Activated CD4-positive, alpha-beta memory T cell treated with anti-CD3 and anti-CD28 coated beads for 36 hours (primary cell): ENCODE results near the gene MYRIP. TPM values are rescaled to one million over a fixed set of nuclear protein-coding genes. Genes with fewer than 3 reads are reported as not detected.

Source experiments
- CTCF ChIA-PET: fragments of 350-600 bp; sonication (Branson Sonifier 250); formaldehyde crosslinking; loops from one replicate; lab custom pipeline; 2021; ENCODE audit warnings: antibody characterized with exemption, inconsistent platforms; lab: Charles Lee
- POLR2A ChIA-PET: fragments of 350-600 bp; sonication (Branson Sonifier 250); formaldehyde crosslinking; loops from one replicate; lab custom pipeline; 2021; ENCODE audit warnings: antibody characterized with exemption; lab: Charles Lee
- DNase-seq: peaks from one replicate; pipeline ENCODE4 v3.0.0-alpha.2; 2020
- H3K27ac Mint-ChIP-seq: one replicate; pipeline ENCODE4 v1.8.0; 2021; ENCODE audit warnings: mixed read lengths
- H3K27me3 Mint-ChIP-seq: one replicate; pipeline ENCODE4 v1.8.0; 2021; ENCODE audit warnings: mixed read lengths
- H3K36me3 Mint-ChIP-seq: one replicate; pipeline ENCODE4 v1.8.0; 2021; ENCODE audit warnings: mixed read lengths
- H3K4me1 Mint-ChIP-seq: one replicate; pipeline ENCODE4 v1.8.0; 2021; ENCODE audit warnings: low read depth, mixed read lengths
- H3K4me3 Mint-ChIP-seq: one replicate; pipeline ENCODE4 v1.8.0; 2021; ENCODE audit warnings: mild to moderate bottlenecking, mixed read lengths
- H3K9me3 Mint-ChIP-seq: one replicate; pipeline ENCODE4 v1.8.0; 2021; ENCODE audit warnings: mixed read lengths
- intact Hi-C: fragments of 100-400 bp; cut with micrococcal nuclease; formaldehyde crosslinking; loops from one replicate; pipeline ENCODE4 v1.15.1; 2023
- total RNA-seq, 2 experiments: library from RNA; stranded (reverse); gene quantifications; one replicate each; pipeline ENCODE4 v1.2.3, GENCODE V29; 2021

MYRIP gene
- total RNA-seq, 2 experiments from 2014 or later: not detected

DNA sequence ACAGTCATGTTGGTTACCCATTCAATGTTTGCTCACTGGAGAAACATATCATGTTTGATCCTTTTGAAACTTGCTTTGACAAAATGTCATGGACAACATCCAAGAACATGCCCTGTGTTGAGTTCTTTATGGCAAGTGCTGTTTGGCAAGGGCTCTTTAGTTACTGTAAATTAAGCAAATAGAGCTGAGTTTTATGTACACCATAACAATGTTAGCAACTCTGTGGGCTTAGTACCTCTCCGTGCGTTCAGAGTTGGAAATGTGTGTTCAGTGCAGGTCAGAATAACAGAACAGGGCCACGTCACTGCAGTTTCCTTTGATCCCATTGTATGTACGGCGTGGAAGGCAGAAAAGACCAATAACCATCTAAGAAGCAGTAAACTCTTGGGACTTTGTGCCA, 132.5 kb downstream of the MYRIP start:
- Mint-ChIP-seq H3K27me3 (no peaks in the 10 kb centered on the region), H3K4me3 (no peak overlapping the region), H3K4me1 (no peaks in the 10 kb centered on the region), H3K9me3 (no peaks in the 10 kb centered on the region), H3K27ac (no peak overlapping the region), H3K36me3 (no peaks in the 10 kb centered on the region)
- intact Hi-C loops: no loop called here
- no peak for DNase-seq
- ChIA-PET POLR2A (no interaction called here), CTCF (interaction anchor here (0.5 kb wide), 1 partner anchor 1065 kb away, joined by 3 read pairs; no protein-coding TSS in a partner anchor)

DNA sequence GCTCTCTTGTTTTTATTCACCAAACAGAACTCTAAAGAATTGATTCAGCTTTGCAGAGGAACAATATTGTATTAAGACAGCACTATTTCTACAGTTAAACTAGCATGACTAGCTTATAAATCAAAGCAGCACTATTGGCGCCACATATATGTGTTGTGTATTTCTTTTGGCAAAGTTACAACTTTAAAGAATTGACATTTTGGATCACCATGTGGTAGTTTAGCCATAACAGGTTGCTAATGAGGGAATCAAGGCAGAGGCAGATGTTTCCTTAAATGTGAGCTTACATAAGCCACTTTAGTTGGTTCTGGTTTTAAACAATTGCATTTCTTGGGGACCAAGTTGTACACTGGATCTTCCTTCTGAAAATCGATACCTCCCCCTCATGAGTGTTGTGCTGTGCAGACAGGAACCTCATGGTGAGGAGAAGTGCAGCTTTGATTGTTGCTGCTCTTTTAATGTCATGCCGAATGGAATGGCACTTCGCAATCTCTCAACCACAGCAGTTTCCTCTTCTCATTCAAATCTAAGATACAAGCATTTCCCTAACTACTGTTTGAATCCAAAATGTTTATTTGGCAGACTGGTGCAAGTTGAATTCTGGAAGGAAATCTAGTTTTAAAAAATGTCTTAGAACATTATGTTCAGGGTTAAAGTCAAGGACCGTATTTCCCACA, 151.2 kb downstream of the MYRIP start:
- Mint-ChIP-seq H3K4me1 (no peaks in the 10 kb centered on the region), H3K9me3 (peaks cover 3% of the 10 kb centered on the region), H3K27me3 (peaks cover 1% of the 10 kb centered on the region), H3K27ac (no peak overlapping the region), H3K4me3 (no peak overlapping the region), H3K36me3 (no peaks in the 10 kb centered on the region)
- ChIA-PET POLR2A (no interaction called here), CTCF (no interaction called here)
- intact Hi-C loops: no loop called here
- DNase-seq: no peak

DNA sequence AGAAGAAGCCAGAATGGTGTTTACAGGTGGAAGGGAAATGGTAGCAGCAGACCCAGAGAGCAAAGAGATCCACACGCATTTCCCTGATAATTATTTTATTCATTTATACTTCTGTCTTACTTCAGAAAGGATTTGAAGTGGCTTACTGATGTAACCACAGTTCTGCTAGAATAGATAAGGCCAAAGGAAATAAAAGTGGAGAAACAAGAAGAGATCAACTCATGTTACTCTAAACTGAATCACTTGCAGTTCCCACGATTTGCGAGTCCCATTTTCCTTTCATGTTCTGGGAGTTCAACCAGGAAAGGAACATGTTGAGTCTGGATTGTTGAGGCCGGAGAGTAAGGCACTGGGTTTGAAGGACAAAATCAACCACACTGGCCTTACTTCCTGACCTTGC, 151.8 kb downstream of the MYRIP start:
- intact Hi-C loops: no loop called here
- peaks cover 1% of the 10 kb centered on the region for H3K27me3 Mint-ChIP-seq
- H3K4me1 Mint-ChIP-seq: no peaks in the 10 kb centered on the region
- H3K9me3 Mint-ChIP-seq: peaks cover 3% of the 10 kb centered on the region
- DNase-seq: no peak
- H3K4me3 Mint-ChIP-seq: no peak overlapping the region
- ChIA-PET POLR2A (no interaction called here), CTCF (no interaction called here)
- H3K36me3 Mint-ChIP-seq: no peaks in the 10 kb centered on the region
- no peak overlapping the region for H3K27ac Mint-ChIP-seq

DNA sequence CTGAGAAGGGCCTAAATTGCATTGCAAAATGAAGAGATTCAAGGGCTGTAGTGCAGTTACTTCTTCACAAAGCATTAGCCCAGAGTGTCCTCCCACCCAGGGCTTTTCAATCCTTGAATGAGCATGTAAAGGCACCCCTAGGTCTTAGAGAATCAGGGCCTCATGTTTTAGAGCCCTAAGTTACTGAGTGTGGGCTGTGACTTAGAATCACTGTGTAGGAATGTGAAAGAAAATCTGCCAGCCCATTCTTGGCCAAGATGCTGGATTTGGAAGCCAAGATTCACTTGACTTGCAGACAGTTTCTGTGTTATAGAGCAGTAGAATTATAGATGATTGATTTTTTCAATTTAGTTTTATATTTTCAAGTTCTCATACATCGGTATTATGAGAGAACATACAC, 153.2 kb downstream of the MYRIP start:
- H3K36me3 Mint-ChIP-seq: no peaks in the 10 kb centered on the region
- H3K4me1 Mint-ChIP-seq: no peaks in the 10 kb centered on the region
- no peak overlapping the region for H3K27ac Mint-ChIP-seq
- ChIA-PET CTCF (no interaction called here), POLR2A (no interaction called here)
- H3K4me3 Mint-ChIP-seq: no peak overlapping the region
- H3K9me3 Mint-ChIP-seq: peaks cover 3% of the 10 kb centered on the region
- H3K27me3 Mint-ChIP-seq: peaks cover 3% of the 10 kb centered on the region
- intact Hi-C loops: no loop called here
- DNase-seq: no peak

DNA sequence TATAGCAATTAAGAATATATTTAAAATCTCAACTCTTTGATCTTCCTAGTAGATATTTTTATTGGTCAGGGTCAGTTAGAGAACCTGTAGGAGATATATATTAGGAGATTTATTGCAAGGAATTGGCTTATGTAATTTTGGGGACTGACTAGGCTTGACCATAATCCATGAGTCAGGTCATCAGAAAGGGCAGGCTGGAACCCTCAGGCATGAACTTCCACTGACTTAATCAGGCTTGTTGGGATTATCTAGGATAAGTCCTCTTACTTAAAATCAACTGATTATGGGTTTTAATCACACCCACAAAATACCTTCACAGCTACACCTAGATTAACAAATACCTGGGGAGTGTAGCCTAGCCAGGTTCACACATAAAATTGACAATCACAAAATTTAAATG, 156.1 kb downstream of the MYRIP start:
- ChIA-PET POLR2A (no interaction called here), CTCF (no interaction called here)
- Mint-ChIP-seq H3K4me3 (no peak overlapping the region), H3K36me3 (no peaks in the 10 kb centered on the region), H3K27ac (no peak overlapping the region), H3K4me1 (no peaks in the 10 kb centered on the region), H3K27me3 (peaks cover 2% of the 10 kb centered on the region), H3K9me3 (no peaks in the 10 kb centered on the region)
- DNase-seq: no peak
- intact Hi-C loops: no loop called here

DNA sequence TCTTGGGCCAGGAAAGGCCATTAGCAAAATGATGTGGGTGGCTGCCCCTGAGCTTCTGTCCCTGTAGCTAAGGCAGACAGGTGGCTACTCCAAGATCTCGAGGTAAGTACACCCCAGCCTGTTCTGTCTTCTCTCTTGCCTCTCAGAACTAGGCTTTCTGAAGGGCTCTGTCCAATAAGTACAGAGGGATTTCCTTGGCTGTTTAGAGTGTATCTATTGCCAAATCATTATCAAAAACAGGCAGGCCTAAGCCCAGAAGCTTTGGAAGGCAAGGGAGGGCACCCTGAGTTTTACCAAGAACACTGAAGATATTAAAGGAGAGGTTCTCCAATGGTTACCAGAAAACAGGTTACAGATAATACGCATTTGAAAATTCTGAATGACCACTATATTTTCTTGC, 156.6 kb downstream of the MYRIP start:
- Mint-ChIP-seq H3K4me1 (no peaks in the 10 kb centered on the region), H3K27ac (no peak overlapping the region), H3K9me3 (no peaks in the 10 kb centered on the region), H3K4me3 (no peak overlapping the region), H3K36me3 (no peaks in the 10 kb centered on the region), H3K27me3 (peaks cover 2% of the 10 kb centered on the region)
- CTCF ChIA-PET: no interaction called here
- POLR2A ChIA-PET: no interaction called here
- DNase-seq: no peak
- intact Hi-C loops: no loop called here

DNA sequence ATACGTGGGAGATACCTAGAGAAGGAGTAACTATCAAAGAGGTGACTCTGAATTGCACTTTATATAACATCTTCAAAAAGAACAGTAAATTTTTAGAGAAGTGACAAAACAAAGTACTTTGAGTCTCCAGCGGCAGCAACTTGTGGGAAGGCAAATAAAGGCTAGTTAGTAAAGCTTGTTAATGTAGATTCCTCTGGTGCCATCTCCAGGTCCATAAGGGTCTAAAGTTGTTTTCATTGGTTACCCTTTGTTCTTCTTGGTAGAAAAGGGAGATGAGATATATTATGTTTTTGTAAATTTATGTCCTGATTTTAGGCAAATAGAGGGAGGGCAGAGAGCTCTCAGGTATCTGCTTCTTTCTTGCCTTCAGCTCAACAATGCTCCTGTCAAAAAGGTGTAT, 161.6 kb downstream of the MYRIP start:
- no peaks in the 10 kb centered on the region for H3K4me1 Mint-ChIP-seq
- H3K4me3 Mint-ChIP-seq: no peak overlapping the region
- intact Hi-C loops: no loop called here
- POLR2A ChIA-PET: no interaction called here
- no peaks in the 10 kb centered on the region for H3K9me3 Mint-ChIP-seq
- H3K27me3 Mint-ChIP-seq: peaks cover 2% of the 10 kb centered on the region
- H3K27ac Mint-ChIP-seq: no peak overlapping the region
- no peak for DNase-seq
- H3K36me3 Mint-ChIP-seq: no peaks in the 10 kb centered on the region
- CTCF ChIA-PET: no interaction called here

DNA sequence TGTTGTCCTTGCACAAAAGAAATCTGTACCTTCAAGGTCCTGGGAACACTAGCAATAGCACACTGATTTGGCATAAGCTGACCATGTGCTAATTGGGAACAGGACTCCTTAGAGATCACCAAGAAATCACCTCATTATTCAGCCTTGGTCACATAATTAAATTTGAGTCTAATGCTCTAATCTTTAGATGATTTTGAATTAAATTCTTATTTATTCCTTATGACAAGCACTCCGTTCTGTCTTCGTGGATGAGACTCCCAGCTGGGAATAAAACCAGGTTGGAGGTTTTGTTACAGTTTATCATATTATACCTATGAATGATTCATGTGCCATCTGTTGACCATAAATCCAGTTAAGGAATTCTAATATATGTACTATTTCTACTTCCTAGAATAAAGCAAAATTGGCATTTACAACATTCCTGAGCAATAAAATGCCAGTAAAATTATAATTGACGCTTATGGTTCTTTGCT, 162.2 kb downstream of the MYRIP start:
- no peaks in the 10 kb centered on the region for H3K36me3 Mint-ChIP-seq

DNA sequence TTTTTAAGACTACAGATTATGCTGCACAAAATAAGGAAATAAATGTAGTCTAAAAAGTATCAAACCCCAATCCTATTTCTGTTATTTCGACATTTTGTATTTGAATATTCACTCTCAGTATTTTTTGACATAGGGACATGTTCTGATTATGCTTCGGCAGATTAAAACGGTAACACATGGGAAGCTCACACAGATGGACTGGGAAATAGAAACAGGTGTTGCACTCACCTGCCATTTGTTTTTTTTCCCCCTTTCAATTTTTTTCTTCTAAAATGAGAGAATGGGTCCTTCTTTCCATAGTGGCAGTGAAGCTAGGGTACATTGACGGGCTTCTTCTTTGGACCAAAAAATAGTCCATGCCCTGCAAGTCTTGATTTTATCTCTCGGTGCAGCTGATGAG, 163.1 kb downstream of the MYRIP start:
- intact Hi-C loops: no loop called here
- POLR2A ChIA-PET: no interaction called here
- Mint-ChIP-seq H3K36me3 (no peaks in the 10 kb centered on the region), H3K27me3 (no peaks in the 10 kb centered on the region), H3K4me1 (no peaks in the 10 kb centered on the region), H3K4me3 (no peak overlapping the region), H3K27ac (no peak overlapping the region), H3K9me3 (no peaks in the 10 kb centered on the region)
- DNase-seq: no peak
- CTCF ChIA-PET: no interaction called here

More for the DNA sequence above, 162.2 kb downstream of the MYRIP start:
- no peak overlapping the region for H3K4me3 Mint-ChIP-seq
- no peak overlapping the region for H3K27ac Mint-ChIP-seq
- H3K4me1 Mint-ChIP-seq: no peaks in the 10 kb centered on the region
- H3K9me3 Mint-ChIP-seq: no peaks in the 10 kb centered on the region
- peaks cover 2% of the 10 kb centered on the region for H3K27me3 Mint-ChIP-seq
- ChIA-PET POLR2A (no interaction called here), CTCF (no interaction called here)
- intact Hi-C loops: no loop called here
- no peak for DNase-seq

DNA sequence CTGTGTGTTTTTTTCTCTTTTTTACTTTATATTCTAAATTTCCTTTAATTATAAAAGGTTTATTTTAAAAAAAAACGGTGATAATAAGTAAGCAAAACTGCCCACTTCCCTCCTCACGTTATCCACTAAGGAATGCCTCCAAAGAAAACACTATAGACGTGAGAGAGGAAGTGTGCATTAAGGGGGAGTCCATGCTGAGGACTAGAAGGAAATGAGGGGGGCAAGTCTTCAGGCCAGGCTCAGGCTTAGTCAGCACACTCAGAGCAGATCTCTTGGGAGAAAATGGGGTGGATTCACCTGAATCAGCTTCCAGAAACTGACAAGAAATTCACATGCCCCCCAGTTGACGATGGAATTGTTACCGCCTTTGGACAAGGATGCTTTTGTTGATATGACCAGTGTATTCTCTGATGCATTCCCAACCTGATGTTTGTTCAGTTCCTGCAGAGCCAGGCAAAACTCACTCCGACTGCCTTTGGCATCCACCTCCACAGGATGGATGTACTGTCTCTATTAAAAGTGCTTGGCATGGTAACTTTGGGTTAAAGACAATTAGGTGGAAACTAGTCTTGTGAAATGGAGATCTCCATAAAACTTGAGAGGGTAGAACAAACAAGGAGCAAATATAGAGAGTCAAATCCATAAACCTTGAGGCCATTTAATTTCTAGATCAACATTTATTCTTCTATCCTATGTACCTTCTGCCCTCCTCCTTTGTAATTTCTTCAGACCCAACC, 167.8 kb downstream of the MYRIP start:
- CTCF ChIA-PET: no interaction called here
- H3K4me3 Mint-ChIP-seq: no peak overlapping the region
- POLR2A ChIA-PET: no interaction called here
- no peaks in the 10 kb centered on the region for H3K9me3 Mint-ChIP-seq
- H3K27me3 Mint-ChIP-seq: no peaks in the 10 kb centered on the region
- intact Hi-C loops: no loop called here
- H3K4me1 Mint-ChIP-seq: no peaks in the 10 kb centered on the region
- no peak overlapping the region for H3K27ac Mint-ChIP-seq
- no peaks in the 10 kb centered on the region for H3K36me3 Mint-ChIP-seq
- no peak for DNase-seq

DNA sequence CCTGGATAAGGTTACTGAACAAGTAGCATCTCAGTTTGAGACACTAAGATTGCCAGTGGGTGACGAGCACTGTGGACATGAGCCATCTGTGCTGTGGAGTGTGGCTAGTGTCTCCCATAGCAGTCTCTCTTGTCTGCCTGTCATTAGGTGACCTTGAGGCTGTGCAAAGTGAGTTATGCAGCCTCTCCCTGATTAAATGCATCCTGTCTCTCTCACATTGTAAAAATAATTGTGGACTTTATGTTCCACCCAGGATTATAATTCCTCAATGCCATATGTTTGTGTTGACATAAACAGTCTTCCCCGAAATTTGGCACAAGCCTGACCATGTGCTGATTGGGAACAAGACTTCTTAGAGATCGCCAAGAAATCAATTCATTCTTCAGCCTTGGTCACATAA, 168.9 kb downstream of the MYRIP start:
- Mint-ChIP-seq H3K4me1 (no peaks in the 10 kb centered on the region), H3K9me3 (no peaks in the 10 kb centered on the region), H3K27ac (no peak overlapping the region), H3K36me3 (no peaks in the 10 kb centered on the region), H3K4me3 (no peak overlapping the region), H3K27me3 (no peaks in the 10 kb centered on the region)
- ChIA-PET CTCF (no interaction called here), POLR2A (no interaction called here)
- no peak for DNase-seq
- intact Hi-C loops: no loop called here

DNA sequence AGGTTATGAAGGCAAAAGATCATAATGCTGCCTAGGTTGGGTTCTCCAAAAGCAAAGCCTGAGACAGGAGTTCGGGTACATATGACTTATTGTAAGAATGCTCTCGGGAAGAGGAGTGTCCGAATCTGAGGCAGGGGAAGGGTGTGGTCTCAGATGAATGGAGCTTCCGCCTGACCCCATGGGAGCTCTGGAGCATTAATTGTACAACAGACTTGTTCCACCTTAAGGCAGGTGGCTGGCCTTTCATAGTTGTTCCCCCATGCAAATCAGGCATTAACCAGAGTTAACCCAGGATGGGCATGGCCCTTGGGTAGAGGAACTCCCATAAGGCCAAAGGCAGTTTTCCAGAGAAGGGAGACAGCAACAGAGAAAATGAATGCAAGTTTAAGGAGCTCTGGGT, 170.6 kb downstream of the MYRIP start:
- intact Hi-C loops: no loop called here
- Mint-ChIP-seq H3K9me3 (no peaks in the 10 kb centered on the region), H3K27me3 (no peaks in the 10 kb centered on the region), H3K36me3 (no peaks in the 10 kb centered on the region), H3K4me1 (no peaks in the 10 kb centered on the region), H3K27ac (no peak overlapping the region), H3K4me3 (no peak overlapping the region)
- no peak for DNase-seq
- ChIA-PET CTCF (no interaction called here), POLR2A (no interaction called here)

DNA sequence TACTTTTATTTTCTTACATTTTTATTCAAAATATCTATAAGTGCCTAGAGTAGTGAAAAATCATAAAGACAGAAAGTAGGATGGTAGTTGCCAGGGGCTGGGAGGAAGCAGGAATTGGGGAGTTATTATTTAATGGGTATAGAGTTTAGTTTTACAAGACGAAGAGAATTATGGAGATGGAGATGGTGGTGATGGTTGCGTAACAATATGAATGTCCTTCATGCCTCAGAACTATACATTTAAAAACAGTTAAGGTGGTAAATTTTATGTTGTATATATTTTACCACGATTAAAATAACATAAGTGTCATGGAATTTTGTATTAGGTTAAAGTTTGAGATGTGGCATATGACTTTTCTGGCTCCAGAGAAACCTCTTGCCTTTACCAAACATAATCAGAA, 171.4 kb downstream of the MYRIP start:
- intact Hi-C loops: no loop called here
- H3K27ac Mint-ChIP-seq: no peak overlapping the region

More for the DNA sequence above, 171.4 kb downstream of the MYRIP start:
- H3K4me3 Mint-ChIP-seq: no peak overlapping the region
- H3K36me3 Mint-ChIP-seq: no peaks in the 10 kb centered on the region
- POLR2A ChIA-PET: no interaction called here
- CTCF ChIA-PET: no interaction called here
- no peaks in the 10 kb centered on the region for H3K9me3 Mint-ChIP-seq
- no peak for DNase-seq
- H3K27me3 Mint-ChIP-seq: no peaks in the 10 kb centered on the region
- no peaks in the 10 kb centered on the region for H3K4me1 Mint-ChIP-seq
